Right lobe of liver (tissue), 6 donors: ENCODE measurements around the gene OSGEPL1. TPM values are rescaled to one million over a fixed set of nuclear protein-coding genes. Genes with fewer than 3 reads are reported as not detected.

Experiments used
- ATAC-seq, 4 donors: fragments of 200-7000 bp; cut with Tn5 transposase; one replicate each; pipeline ENCODE4 v1.9.1; 2020; ENCODE audit warnings: mild to moderate bottlenecking in 4 of 4, moderate library complexity in 4 of 4
- DNase-seq, 3 donors: peaks; one replicate each; pipeline ENCODE4 v3.0.0-alpha.2; 2020
- H3K27ac ChIP-seq, 3 donors: fragments of 200-600 bp; one replicate each; pipeline ENCODE4 v1.8.0; 2022
- H3K27me3 ChIP-seq, 2 donors: fragments of 200-600 bp; one replicate each; pipeline ENCODE4 v1.8.0; 2022
- H3K36me3 ChIP-seq, 4 donors: fragments of 200-600 bp; sonication (generic) in 1 of 4; one replicate each; pipeline versions ENCODE4 v1.5.1 to v1.8.0; 2017 to 2022; ENCODE audit warnings: control low read depth in 1 of 4
- H3K4me1 ChIP-seq, 4 donors: fragments of 200-600 bp; sonication (generic) in 1 of 4; one replicate each; pipeline versions ENCODE4 v1.5.1 to v1.8.0; 2017 to 2022; ENCODE audit warnings: control low read depth in 1 of 4
- H3K4me3 ChIP-seq, 3 donors: fragments of 200-600 bp; one replicate each; pipeline ENCODE4 v1.8.0; 2022
- H3K9me3 ChIP-seq, 4 donors: fragments of 200-600 bp; sonication (generic) in 1 of 4; one replicate each; pipeline versions ENCODE4 v1.5.1 to v1.8.0; 2017 to 2022; ENCODE audit warnings: control low read depth in 1 of 4
- CTCF ChIP-seq, 4 donors: fragments of 200-600 bp in 3 of 4; fragments of 450-650 bp in 1 of 4; IDR thresholded peaks; one replicate each; pipeline versions ENCODE4 v1.5.1 to v1.8.0; 2016 to 2022; ENCODE audit warnings: antibody characterized with exemption in 4 of 4, mild to moderate bottlenecking in 2 of 4
- POLR2A ChIP-seq: fragments of 450-650 bp; IDR thresholded peaks from one replicate; pipeline ENCODE4 v1.6.1; 2017; ENCODE audit warnings: antibody characterized with exemption, mild to moderate bottlenecking
- WGBS: methylation state at CpG from one replicate; pipeline ENCODE4 v1.1.6; 2018; ENCODE audit warnings: low coverage, low lambda C conversion rate; ENCODE audit not compliant: insufficient coverage; ENCODE audit errors: missing lambda C conversion rate; 5-methylcytosine and 5-hydroxymethylcytosine counted together
- intact Hi-C, 2 donors: fragments of 100-400 bp; cut with DNase I; formaldehyde crosslinking; loops; one replicate each; pipeline versions ENCODE4 v1.11.2 to v1.14.1; 2022
- total RNA-seq, 6 experiments: library from RNA; depleted of rRNA in 2 of 6; stranded (reverse); fragments of >200 nt in 2 of 6; fragmentation: NEBNext Ultra II Directional in 3 of 6; extraction: Animal tissue kit (Norgen Biotek cat#: 25700) in 3 of 6; gene quantifications; one replicate each; pipeline versions ENCODE4 v1.1.0 to v1.2.4, GENCODE V29; 2016 to 2023
- donor health status: DM: no; HTN: yes; CAD: no.
- donor health status: DM: no; HTN: no; CAD: no.
- donor health status: DM: no; HTN: no; CAD: no.
- donor health status: DM: no; HTN: yes; CAD: no.
- donor health status: DM: no; HTN: yes; CAD: no.

OSGEPL1 gene
- total RNA-seq, 6 experiments from 2014 or later = 2.6 to 6.1 (median 4.3) TPM

- H3K9me3 ChIP-seq = no peaks in the 10 kb centered on the region
- H3K27ac ChIP-seq = no peak overlapping the region
- DNase-seq (no peak), ATAC-seq (no peak)
- H3K36me3 ChIP-seq = no peaks in the 10 kb centered on the region
- no peaks in the 10 kb centered on the region for H3K27me3 ChIP-seq
- TF ChIP-seq CTCF (IDR thresholded peaks at IDR 0.05) (peak in 1 of 4 donors; percentile 5), POLR2A (no peak)
- intact Hi-C loops = no loop called here
- H3K4me3 ChIP-seq = no peak overlapping the region
- H3K4me1 ChIP-seq = peaks cover 0 to 7% (median 0%) of the 10 kb centered on the region in 4 donors
These were observed 60.5 kb downstream of the OSGEPL1 start for GRCh38 chr2:189702071-189702470.

- H3K27ac ChIP-seq = no peak overlapping the region
- no peak for TF ChIP-seq CTCF (IDR thresholded peaks at IDR 0.05)
- TF ChIP-seq POLR2A = no peak
- 46% methylated on average over 2 of the region's 2 CpGs for WGBS
- intact Hi-C loops = no loop called here
- no peaks in the 10 kb centered on the region for H3K9me3 ChIP-seq
- H3K4me3 ChIP-seq = no peak overlapping the region
- DNase-seq = no peak
- no peaks in the 10 kb centered on the region for H3K27me3 ChIP-seq
- H3K4me1 ChIP-seq = peaks cover 0 to 7% (median 0%) of the 10 kb centered on the region in 4 donors
- H3K36me3 ChIP-seq = no peaks in the 10 kb centered on the region
- no peak for ATAC-seq
These were observed 61.9 kb downstream of the OSGEPL1 start for GRCh38 chr2:189700681-189701080.

GRCh38 chr2:189698020-189698887 lies 64.3 kb downstream of the OSGEPL1 start:
- Histone ChIP-seq H3K9me3 (no peaks in the 10 kb centered on the region), H3K4me3 (peak overlapping the region in 2 of 3 donors; percentile 30 to 35), H3K27ac (peak overlapping the region in 1 of 3 donors; percentile 34), H3K27me3 (no peaks in the 10 kb centered on the region), H3K36me3 (no peaks in the 10 kb centered on the region), H3K4me1 (peaks cover 0 to 7% (median 0%) of the 10 kb centered on the region in 4 donors)
- 17% methylated on average over 6 of the region's 6 CpGs for WGBS
- TF ChIP-seq POLR2A (no peak), CTCF (IDR thresholded peaks at IDR 0.05) (peak; percentile 47 to 76 (median 70))
- peak; percentile 97 to 98 (median 98) for ATAC-seq
- intact Hi-C loops = no loop called here
- DNase-seq = peak in 1 of 3 donors; percentile 63

Other genes with a start within 250 kb of the OSGEPL1 start
- 100 to 1,000 TPM; 101 to 289 (median 134) TPM for gene SLC40A1, start 182.0 kb downstream of the OSGEPL1 start, total RNA-seq
- gene ASNSD1, start 101.3 kb downstream of the OSGEPL1 start, total RNA-seq = 10 to 100 TPM; 18.7 to 31.6 (median 27.0) TPM
- gene ANKAR, start 88.1 kb downstream of the OSGEPL1 start, total RNA-seq = 1 to 10 TPM; 2.9 to 9.2 (median 4.8) TPM
- gene ORMDL1, start 21.5 kb upstream of the OSGEPL1 start, total RNA-seq = 10 to 100 TPM; 19.1 to 46.1 (median 28.7) TPM
- 1 to 10 TPM; 8.1 to 9.5 (median 8.4) TPM for gene PMS1, start 21.7 kb upstream of the OSGEPL1 start, total RNA-seq